Smooth muscle cell (in vitro differentiated cells): ENCODE measurements around the gene PRKCA. TPM values are rescaled to one million over a fixed set of nuclear protein-coding genes. Genes with fewer than 3 reads are reported as not detected.

Experiments
- DNase-seq: peaks from one replicate; lab custom pipeline; 2025; ENCODE audit not compliant: unreplicated experiment; lab: John Stamatoyannopoulos, UW
- H2AFZ ChIP-seq: fragments of 200-600 bp; sonication (generic); 2 replicates; pipeline ENCODE4 v1.6.0; 2016; ENCODE audit warnings: antibody characterized with exemption, low read depth, mild to moderate bottlenecking
- H3F3A ChIP-seq: fragments of 200-600 bp; sonication (generic); 2 replicates; pipeline ENCODE4 v1.6.0; 2017; ENCODE audit warnings: antibody characterized with exemption, low read depth
- H3K27ac ChIP-seq: fragments of 200-600 bp; sonication (generic); 2 replicates; pipeline ENCODE4 v1.5.1; 2016; ENCODE audit warnings: low read depth, mild to moderate bottlenecking
- H3K27me3 ChIP-seq: fragments of 200-600 bp; sonication (generic); 2 replicates; pipeline ENCODE4 v1.6.1; 2016; ENCODE audit warnings: low read depth, mild to moderate bottlenecking
- H3K36me3 ChIP-seq: fragments of 200-600 bp; sonication (generic); 2 replicates; pipeline ENCODE4 v1.5.1; 2016; ENCODE audit warnings: low read depth
- H3K4me1 ChIP-seq: fragments of 200-600 bp; sonication (generic); 2 replicates; pipeline ENCODE4 v1.5.1; 2016; ENCODE audit warnings: low read depth
- H3K4me2 ChIP-seq: fragments of 200-600 bp; sonication (generic); 2 replicates; pipeline ENCODE4 v1.6.0; 2016; ENCODE audit warnings: mild to moderate bottlenecking
- H3K4me3 ChIP-seq: fragments of 200-600 bp; sonication (generic); 2 replicates; pipeline ENCODE4 v1.5.1; 2016; ENCODE audit warnings: mild to moderate bottlenecking
- H3K79me2 ChIP-seq: fragments of 200-600 bp; sonication (generic); 2 replicates; pipeline ENCODE4 v1.6.0; 2016; ENCODE audit warnings: low read depth, mild to moderate bottlenecking
- H3K9ac ChIP-seq: fragments of 200-600 bp; sonication (generic); 2 replicates; pipeline ENCODE4 v1.6.0; 2016; ENCODE audit warnings: low read depth
- H3K9me3 ChIP-seq: fragments of 200-600 bp; sonication (generic); replicated peaks from 2 replicates; pipeline ENCODE4 v1.5.1; 2016; ENCODE audit warnings: low read depth
- H4K20me1 ChIP-seq: fragments of 200-600 bp; sonication (generic); 2 replicates; pipeline ENCODE4 v1.6.0; 2016; ENCODE audit warnings: low read depth
- WGBS: methylation state at CpG from one replicate; pipeline ENCODE4 v1.1.7; 2016; ENCODE audit warnings: low lambda C conversion rate; 5-methylcytosine and 5-hydroxymethylcytosine counted together
- polyA plus RNA-seq: library from polyadenylated mRNA; unstranded; fragments of >200 nt; fragmentation: Nextera tagmentation; extraction: Ambion mirVana; gene quantifications from 2 replicates; pipeline ENCODE4 v1.2.1, GENCODE V29; 2016
- total RNA-seq: library from RNA; depleted of rRNA; stranded (reverse); fragments of >200 nt; gene quantifications from 2 replicates; pipeline ENCODE4 v1.2.3, GENCODE V29; 2014
- TF ChIP-seq, protein P1 (sequence below): fragments of 200-600 bp; sonication (generic); IDR thresholded peaks from 2 replicates; pipeline ENCODE4 v1.5.1; 2017; ENCODE audit warnings: borderline replicate concordance, mild to moderate bottlenecking, antibody characterized with exemption; ENCODE audit not compliant: insufficient read depth, poor library complexity, severe bottlenecking

The PRKCA gene
- total and polyA plus RNA-seq, 2 experiments from 2014 or later = 0.78 to 7.1 TPM

DNA sequence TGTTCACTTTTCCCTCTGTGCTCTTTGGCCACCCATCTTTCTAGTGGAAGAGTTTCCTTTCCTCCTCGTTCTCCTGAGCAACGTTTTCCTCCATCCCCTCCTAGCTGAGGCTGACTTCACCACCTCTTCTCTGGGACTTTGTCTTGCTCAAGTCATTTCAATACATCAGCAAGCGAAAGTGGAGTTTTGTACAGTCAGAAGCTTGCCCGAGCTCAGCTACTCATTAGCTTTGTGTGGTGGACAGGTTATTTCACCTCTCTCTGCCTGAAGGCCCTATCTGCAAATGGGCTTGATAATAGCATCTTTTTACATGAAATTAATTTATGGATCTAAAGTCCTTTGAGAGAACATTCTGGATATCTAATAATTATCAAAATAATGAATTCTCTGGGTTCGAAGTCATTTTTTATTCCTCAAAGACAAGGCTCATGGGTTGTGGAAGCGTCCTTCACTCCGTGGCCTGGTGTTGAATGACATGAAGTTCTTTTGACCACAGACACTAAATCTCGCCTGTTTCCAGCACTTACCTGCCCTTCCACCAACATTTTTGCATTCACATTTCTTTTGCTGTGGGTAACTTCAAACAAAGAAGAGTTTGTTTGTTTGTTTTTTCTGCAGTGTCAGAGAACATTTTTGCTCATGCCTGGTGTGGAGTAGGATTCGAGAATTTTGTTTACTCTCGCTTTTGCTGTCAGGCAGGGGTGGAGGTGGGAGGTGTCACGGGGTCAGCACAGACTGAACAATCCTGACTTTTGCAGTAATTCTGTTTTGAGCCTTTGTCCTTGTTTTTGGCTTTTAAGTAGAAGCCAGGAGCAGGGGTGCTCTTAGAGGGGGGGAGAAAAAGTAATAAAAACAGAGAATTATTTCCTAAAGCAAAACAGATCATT, 377.5 kb downstream of the PRKCA start:
- Histone ChIP-seq H3K4me3 (no peak overlapping the region), H3K9ac (no peak overlapping the region), H3K27ac (no peak overlapping the region), H4K20me1 (no peaks in the 10 kb centered on the region), H3K9me3 (peaks cover 5% of the 10 kb centered on the region), H3K4me1 (no peaks in the 10 kb centered on the region), H3K79me2 (no peaks in the 10 kb centered on the region), H3K4me2 (no peak overlapping the region), H3F3A (no peaks in the 10 kb centered on the region), H2AFZ (no peak overlapping the region), H3K27me3 (peaks cover 4% of the 10 kb centered on the region), H3K36me3 (no peaks in the 10 kb centered on the region)
- 89% methylated on average over 11 of the region's 11 CpGs for WGBS
- DNase-seq = no peak
- TF ChIP-seq, protein P1, sequence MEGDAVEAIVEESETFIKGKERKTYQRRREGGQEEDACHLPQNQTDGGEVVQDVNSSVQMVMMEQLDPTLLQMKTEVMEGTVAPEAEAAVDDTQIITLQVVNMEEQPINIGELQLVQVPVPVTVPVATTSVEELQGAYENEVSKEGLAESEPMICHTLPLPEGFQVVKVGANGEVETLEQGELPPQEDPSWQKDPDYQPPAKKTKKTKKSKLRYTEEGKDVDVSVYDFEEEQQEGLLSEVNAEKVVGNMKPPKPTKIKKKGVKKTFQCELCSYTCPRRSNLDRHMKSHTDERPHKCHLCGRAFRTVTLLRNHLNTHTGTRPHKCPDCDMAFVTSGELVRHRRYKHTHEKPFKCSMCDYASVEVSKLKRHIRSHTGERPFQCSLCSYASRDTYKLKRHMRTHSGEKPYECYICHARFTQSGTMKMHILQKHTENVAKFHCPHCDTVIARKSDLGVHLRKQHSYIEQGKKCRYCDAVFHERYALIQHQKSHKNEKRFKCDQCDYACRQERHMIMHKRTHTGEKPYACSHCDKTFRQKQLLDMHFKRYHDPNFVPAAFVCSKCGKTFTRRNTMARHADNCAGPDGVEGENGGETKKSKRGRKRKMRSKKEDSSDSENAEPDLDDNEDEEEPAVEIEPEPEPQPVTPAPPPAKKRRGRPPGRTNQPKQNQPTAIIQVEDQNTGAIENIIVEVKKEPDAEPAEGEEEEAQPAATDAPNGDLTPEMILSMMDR = no peak

DNA sequence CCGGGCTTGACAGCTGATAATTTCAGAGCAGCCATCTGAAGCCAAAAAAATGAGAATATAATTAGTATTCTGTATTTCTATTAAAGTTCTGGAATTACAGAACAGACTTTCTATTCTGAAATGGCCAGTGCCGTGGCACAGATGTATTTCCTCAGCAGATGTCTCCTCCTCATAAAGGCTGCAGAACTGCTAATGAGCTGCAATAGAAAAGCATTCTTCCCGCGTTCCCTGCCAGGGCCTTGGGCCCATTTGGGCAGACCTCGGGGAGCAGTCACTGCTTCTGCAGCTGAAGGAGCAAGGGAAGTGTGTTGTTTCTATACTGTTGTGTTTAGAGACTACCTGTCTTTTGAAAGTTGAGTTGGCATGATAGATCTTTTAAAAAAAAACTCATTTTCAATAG, 379.9 kb downstream of the PRKCA start:
- Histone ChIP-seq H3K4me3 (no peak overlapping the region), H3K4me2 (no peak overlapping the region), H3K27ac (no peak overlapping the region), H3K9me3 (peaks cover 5% of the 10 kb centered on the region), H3F3A (no peaks in the 10 kb centered on the region), H3K9ac (no peak overlapping the region), H2AFZ (no peak overlapping the region), H3K27me3 (peaks cover 4% of the 10 kb centered on the region), H3K4me1 (no peaks in the 10 kb centered on the region), H3K36me3 (no peaks in the 10 kb centered on the region), H4K20me1 (no peaks in the 10 kb centered on the region), H3K79me2 (no peaks in the 10 kb centered on the region)
- WGBS = 86% methylated on average over 5 of the region's 5 CpGs
- TF ChIP-seq, protein P1 = no peak
- no peak for DNase-seq

DNA sequence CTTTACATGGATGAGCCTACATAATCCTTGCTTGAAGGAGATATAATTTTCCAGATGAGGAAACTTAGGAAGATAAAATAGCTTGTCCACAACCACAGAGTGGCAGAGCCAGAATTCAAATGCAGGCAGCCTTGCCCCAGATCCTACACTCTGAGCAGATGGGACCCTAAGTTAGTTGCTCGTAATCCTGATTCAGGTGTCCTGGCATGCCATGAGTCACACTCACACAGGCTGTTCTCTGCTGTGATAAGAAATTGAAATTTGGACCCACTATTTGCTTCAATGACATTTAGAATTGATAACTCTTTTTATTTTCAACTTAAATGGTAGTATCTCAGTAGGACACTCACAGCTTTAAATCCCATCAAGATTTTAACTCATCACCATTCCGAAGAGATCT, 381.8 kb downstream of the PRKCA start:
- WGBS = 91% methylated on average over 2 of the region's 2 CpGs
- no peak for DNase-seq

More for the DNA sequence above, 381.8 kb downstream of the PRKCA start:
- H3F3A ChIP-seq = no peaks in the 10 kb centered on the region
- H3K36me3 ChIP-seq = no peaks in the 10 kb centered on the region
- H3K9me3 ChIP-seq = no peaks in the 10 kb centered on the region
- H3K4me1 ChIP-seq = no peaks in the 10 kb centered on the region
- H4K20me1 ChIP-seq = no peaks in the 10 kb centered on the region
- H3K4me3 ChIP-seq = no peak overlapping the region
- peaks cover 4% of the 10 kb centered on the region for H3K27me3 ChIP-seq
- TF ChIP-seq, protein P1 = no peak
- no peaks in the 10 kb centered on the region for H3K79me2 ChIP-seq
- H3K27ac ChIP-seq = no peak overlapping the region
- no peak overlapping the region for H3K4me2 ChIP-seq
- H2AFZ ChIP-seq = no peak overlapping the region
- no peak overlapping the region for H3K9ac ChIP-seq
